ENCODE data around the gene FGD4. TPM values are rescaled to one million over a fixed set of nuclear protein-coding genes. Genes with fewer than 3 reads are reported as not detected.

Gene FGD4
- total and polyA plus RNA-seq, 9 of the 15 experiments (the other 6 are each of a cell fraction or from before 2014, with no cell fraction given), result 0.05 to 0.51 (median 0.27) TPM

- CTCF ChIA-PET (ENCODE audit: low intra/inter-chr PET ratio), result no interaction called here
- Histone ChIP-seq H3K4me1 (replicated peaks in 1 of 2; ENCODE audit: control insufficient read depth in 2 of 2, insufficient read depth in 2 of 2, low read length in 2 of 2) (no peaks in the 10 kb centered on the region; a peak in 1 of 5 replicates), H2AFZ (ENCODE audit: low read depth, low read length) (no peak overlapping the region), H3K27me3 (ENCODE audit: control insufficient read depth in 2 of 2, insufficient read depth in 2 of 2, low read length in 2 of 2) (peaks cover 7 to 19% of the 10 kb centered on the region in 2 experiments; a peak in 3 of 5 replicates), H3K36me3 (ENCODE audit: control insufficient read depth, insufficient read depth, low read length) (no peaks in the 10 kb centered on the region), H3K79me2 (ENCODE audit: control insufficient read depth, insufficient read depth, low read length) (no peaks in the 10 kb centered on the region), H3K9me1 (ENCODE audit: control insufficient read depth, insufficient read depth, low read length) (no peaks in the 10 kb centered on the region), H4K20me1 (replicated peaks; ENCODE audit: control insufficient read depth, insufficient read depth, low read length) (no peaks in the 10 kb centered on the region), H3K4me3 (no peak overlapping the region), H3K9me3 (replicated peaks; ENCODE audit: control insufficient read depth, insufficient read depth, low read depth, low read length) (no peaks in the 10 kb centered on the region), H3K9ac (ENCODE audit: insufficient read depth in 1 of 2, low read depth in 2 of 2, low read length in 2 of 2) (no peak overlapping the region), H3K4me2 (ENCODE audit: insufficient read depth, low read length) (no peak overlapping the region), H3K27ac (ENCODE audit: extremely low read depth, low read depth, low read length) (no peak overlapping the region)
- in situ Hi-C loops (cut with MboI), result no loop called here
- DNase-seq (ENCODE audit: extremely low read depth in 1 of 4, low spot score in 3 of 4) (no peak), FAIRE-seq (no peak), ATAC-seq (no peak)
- no TSS peak for BruUV-seq (replicated peaks)
- TF ChIP-seq GTF2A2 (tag; IDR thresholded peaks at IDR 0.05), result no peak
- intact Hi-C loops (cut with micrococcal nuclease), result no loop called here
- POLR2A ChIA-PET, result interaction anchor here (0.6 kb wide), 1 partner anchor 276 kb away, joined by 3 read pairs; no protein-coding TSS in a partner anchor
- 0% methylated on average over 1 of the region's 1 CpG for WGBS (ENCODE audit: insufficient coverage, low coverage, missing lambda C conversion rate)
These were observed 72.2 kb downstream of the FGD4 start for GRCh38 chr12:32471591-32472001.

- intact Hi-C loops (cut with micrococcal nuclease) (no loop called here), in situ Hi-C loops (cut with MboI) (no loop called here)
- CTCF ChIA-PET (ENCODE audit: low intra/inter-chr PET ratio), result no interaction called here
- no peaks in the 10 kb centered on the region for H4K20me1 ChIP-seq (replicated peaks; ENCODE audit: control insufficient read depth, insufficient read depth, low read length)
- H3K27me3 ChIP-seq (ENCODE audit: control insufficient read depth in 2 of 2, insufficient read depth in 2 of 2, low read length in 2 of 2), result peaks cover 11 to 16% of the 10 kb centered on the region in 2 experiments; a peak in 2 of 5 replicates
- 11% methylated on average over 1 of the region's 1 CpG for WGBS (ENCODE audit: insufficient coverage, low coverage, missing lambda C conversion rate)
- no peak for TF ChIP-seq JUNB (CRISPR knock-in tag; conservative IDR thresholded peaks at IDR 0.05)
- no peak for TF ChIP-seq ZNF507 (tag; conservative IDR thresholded peaks at IDR 0.05)
- TF ChIP-seq TCF7 (IDR thresholded peaks at IDR 0.05; ENCODE audit: borderline replicate concordance), result no peak
- no peak for TF ChIP-seq FOXK2 (conservative IDR thresholded peaks at IDR 0.05 in 1 of 2, IDR thresholded peaks at IDR 0.05 in 1 of 2; ENCODE audit: low read depth in 2 of 2)
- no peak for TF ChIP-seq IFI16 (CRISPR knock-in tag; IDR thresholded peaks at IDR 0.05)
- TF ChIP-seq ETS2 (tag; IDR thresholded peaks at IDR 0.05; ENCODE audit: borderline replicate concordance, poor library complexity, severe bottlenecking), result no peak
- no peak for TF ChIP-seq POLR2G (IDR thresholded peaks at IDR 0.05; ENCODE audit: low read depth, low read length)
- TF ChIP-seq EWSR1 (IDR thresholded peaks at IDR 0.05; ENCODE audit: borderline replicate concordance, low read depth, partially characterized antibody), result no peak
- no peak for TF ChIP-seq BCL6 (CRISPR knock-in tag; IDR thresholded peaks at IDR 0.05)
- TF ChIP-seq KDM4B (IDR thresholded peaks at IDR 0.05; ENCODE audit: borderline replicate concordance in 2 of 2, low read depth in 1 of 2), result no peak
- TF ChIP-seq BACH1 (tag; IDR thresholded peaks at IDR 0.05), result no peak
- no peak for TF ChIP-seq HDGF (IDR thresholded peaks at IDR 0.05)
- no peak for TF ChIP-seq ZNF655 (CRISPR knock-in tag; IDR thresholded peaks at IDR 0.05)
- no peak for TF ChIP-seq FOXK1 (CRISPR knock-in tag; IDR thresholded peaks at IDR 0.05; ENCODE audit: borderline replicate concordance)
- H3K4me2 ChIP-seq (ENCODE audit: insufficient read depth, low read length), result no peak overlapping the region
- H3K27ac ChIP-seq (ENCODE audit: extremely low read depth, low read depth, low read length), result no peak overlapping the region
- no peaks in the 10 kb centered on the region; a peak in 1 of 5 replicates for H3K4me1 ChIP-seq (replicated peaks in 1 of 2; ENCODE audit: control insufficient read depth in 2 of 2, insufficient read depth in 2 of 2, low read length in 2 of 2)
- BruUV-seq (replicated peaks), result no TSS peak
- ATAC-seq, result no peak
- no peaks in the 10 kb centered on the region for H3K79me2 ChIP-seq (ENCODE audit: control insufficient read depth, insufficient read depth, low read length)
- no peak for FAIRE-seq
- no peak overlapping the region for H2AFZ ChIP-seq (ENCODE audit: low read depth, low read length)
- H3K4me3 ChIP-seq, result no peak overlapping the region
- H3K9ac ChIP-seq (ENCODE audit: insufficient read depth in 1 of 2, low read depth in 2 of 2, low read length in 2 of 2), result no peak overlapping the region
- no peaks in the 10 kb centered on the region for H3K9me1 ChIP-seq (ENCODE audit: control insufficient read depth, insufficient read depth, low read length)
- no peaks in the 10 kb centered on the region for H3K36me3 ChIP-seq (ENCODE audit: control insufficient read depth, insufficient read depth, low read length)
- no peak for DNase-seq (ENCODE audit: extremely low read depth in 1 of 4, low spot score in 3 of 4)
- H3K9me3 ChIP-seq (replicated peaks; ENCODE audit: control insufficient read depth, insufficient read depth, low read depth, low read length), result no peaks in the 10 kb centered on the region
- POLR2A ChIA-PET, result no interaction called here
These were observed 76.4 kb downstream of the FGD4 start for GRCh38 chr12:32475724-32476123.

Measured in K562 (cell line).